HEK293 (cell line): ENCODE data around the gene APOL1.

ENCODE experiments used
- CTCF ChIA-PET: fragments of 350-600 bp; formaldehyde crosslinking; extraction: SDS; loops from one replicate; lab custom pipeline; 2021; ENCODE audit warnings: antibody characterized with exemption; lab: Yijun Ruan, JAX
- POLR2A ChIA-PET: fragments of 300-600 bp; formaldehyde crosslinking; extraction: SDS; loops from one replicate; lab custom pipeline; 2020; ENCODE audit warnings: antibody characterized with exemption, inconsistent platforms; lab: Yijun Ruan, JAX
- H3K27ac ChIP-seq: fragments of 200-500 bp; sonication (Bioruptor generic); 2 replicates; pipeline ENCODE4 v1.5.1; 2014; ENCODE audit warnings: low read depth, low read length, control low read depth, inconsistent platforms; ENCODE audit errors: extremely low read depth
- H3K36me3 ChIP-seq, 2 experiments: fragments of 200-500 bp in 1 of 2; sonication (Bioruptor generic) in 1 of 2; 1 replicate in 1 of 2; 2 replicates in 1 of 2; pipeline ENCODE4 v1.5.1; 2014 to 2017; ENCODE audit warnings: inconsistent platforms in 2 of 2, low read length in 2 of 2; ENCODE audit not compliant: control insufficient read depth in 2 of 2, insufficient read depth in 1 of 2
- H3K4me1 ChIP-seq: fragments of 200-500 bp; sonication (Bioruptor generic); 2 replicates; pipeline ENCODE4 v1.5.1; 2014; ENCODE audit warnings: mild to moderate bottlenecking, low read length, inconsistent platforms; ENCODE audit not compliant: control insufficient read depth, insufficient read depth
- H3K4me3 ChIP-seq: 2 replicates; pipeline ENCODE4 v1.5.1; 2011; ENCODE audit warnings: low read depth, mild to moderate bottlenecking, control low read depth, low read length, moderate library complexity
- H3K9me3 ChIP-seq: fragments of 200-500 bp; sonication (Bioruptor generic); 2 replicates; pipeline ENCODE4 v1.5.1; 2014; ENCODE audit warnings: low read depth, low read length, inconsistent platforms; ENCODE audit not compliant: control insufficient read depth, insufficient read depth
- EGR2 ChIP-seq: fragments of 450-650 bp; formaldehyde crosslinking; IDR thresholded peaks from 2 replicates; pipeline ENCODE4 v1.5.1; 2016; ENCODE audit warnings: low read depth, missing biosample characterization, missing genetic modification characterization
- KLF1 ChIP-seq: fragments of 450-650 bp; formaldehyde crosslinking; IDR thresholded peaks from 2 replicates; pipeline ENCODE4 v1.5.1; 2016; ENCODE audit warnings: missing biosample characterization, missing genetic modification characterization
- KLF7 ChIP-seq: fragments of 450-650 bp; formaldehyde crosslinking; IDR thresholded peaks from 2 replicates; pipeline ENCODE4 v1.5.1; 2016; ENCODE audit warnings: missing biosample characterization, missing genetic modification characterization, borderline replicate concordance
- OVOL3 ChIP-seq: fragments of 450-650 bp; formaldehyde crosslinking; IDR thresholded peaks from 2 replicates; pipeline ENCODE4 v1.5.1; 2016; ENCODE audit warnings: missing biosample characterization, missing genetic modification characterization
- ZBTB20 ChIP-seq: fragments of 450-650 bp; formaldehyde crosslinking; IDR thresholded peaks from 2 replicates; pipeline ENCODE4 v1.5.1; 2016; ENCODE audit warnings: missing biosample characterization, missing genetic modification characterization
- ZNF10 ChIP-seq: fragments of 450-650 bp; formaldehyde crosslinking; IDR thresholded peaks from 2 replicates; pipeline ENCODE4 v1.5.1; 2017; ENCODE audit warnings: missing biosample characterization, missing genetic modification characterization
- ZNF211 ChIP-seq: fragments of 450-650 bp; formaldehyde crosslinking; IDR thresholded peaks from 2 replicates; pipeline ENCODE4 v1.5.1; 2016; ENCODE audit warnings: low read depth, missing biosample characterization, missing genetic modification characterization
- ZNF214 ChIP-seq: fragments of 450-650 bp; formaldehyde crosslinking; IDR thresholded peaks from 2 replicates; pipeline ENCODE4 v1.5.1; 2017; ENCODE audit warnings: missing biosample characterization, mild to moderate bottlenecking, missing genetic modification characterization, borderline replicate concordance
- ZNF223 ChIP-seq: fragments of 450-650 bp; formaldehyde crosslinking; IDR thresholded peaks from 2 replicates; pipeline ENCODE4 v1.5.1; 2016; ENCODE audit warnings: missing biosample characterization, missing genetic modification characterization
- ZNF366 ChIP-seq: fragments of 450-650 bp; formaldehyde crosslinking; conservative IDR thresholded peaks from 2 replicates; pipeline ENCODE4 v1.5.1; 2016; ENCODE audit warnings: missing biosample characterization, missing genetic modification characterization
- ZNF433 ChIP-seq: fragments of 450-650 bp; formaldehyde crosslinking; IDR thresholded peaks from 2 replicates; pipeline ENCODE4 v1.5.1; 2016; ENCODE audit warnings: missing biosample characterization, missing genetic modification characterization, low read depth
- ZNF501 ChIP-seq: fragments of 450-650 bp; formaldehyde crosslinking; IDR thresholded peaks from 2 replicates; pipeline ENCODE4 v1.5.1; 2016; ENCODE audit warnings: missing biosample characterization, missing genetic modification characterization
- ZNF521 ChIP-seq: fragments of 450-650 bp; formaldehyde crosslinking; IDR thresholded peaks from 2 replicates; pipeline ENCODE4 v1.5.1; 2017; ENCODE audit warnings: missing biosample characterization, mild to moderate bottlenecking, missing genetic modification characterization
- ZNF544 ChIP-seq: fragments of 450-650 bp; formaldehyde crosslinking; IDR thresholded peaks from 2 replicates; pipeline ENCODE4 v1.5.0; 2017; ENCODE audit warnings: missing biosample characterization, missing genetic modification characterization
- ZNF621 ChIP-seq: fragments of 450-650 bp; formaldehyde crosslinking; IDR thresholded peaks from 2 replicates; pipeline ENCODE4 v1.5.1; 2017; ENCODE audit warnings: missing biosample characterization, missing genetic modification characterization
- ZNF670 ChIP-seq: fragments of 450-650 bp; formaldehyde crosslinking; IDR thresholded peaks from 2 replicates; pipeline ENCODE4 v1.5.1; 2016; ENCODE audit warnings: missing biosample characterization, missing genetic modification characterization, low read depth
- ZNF768 ChIP-seq: fragments of 450-650 bp; formaldehyde crosslinking; IDR thresholded peaks from 2 replicates; pipeline ENCODE4 v1.5.1; 2018; ENCODE audit warnings: missing biosample characterization, mild to moderate bottlenecking, missing genetic modification characterization
- ZNF776 ChIP-seq: fragments of 450-650 bp; formaldehyde crosslinking; IDR thresholded peaks from 2 replicates; pipeline ENCODE4 v1.5.0; 2017; ENCODE audit warnings: missing biosample characterization, missing genetic modification characterization, borderline replicate concordance
- TF ChIP-seq, protein P1 (sequence below): fragments of 450-650 bp; IDR thresholded peaks from 2 replicates; pipeline ENCODE4 v1.5.1; 2018; ENCODE audit warnings: missing biosample characterization, missing genetic modification characterization
- TF ChIP-seq, protein P2 (sequence below): IDR thresholded peaks from 2 replicates; pipeline ENCODE4 v1.6.1; 2011; ENCODE audit warnings: mild to moderate bottlenecking, low read depth, low read length, borderline replicate concordance
- TF ChIP-seq, protein P3 (sequence below): fragments of 450-650 bp; formaldehyde crosslinking; IDR thresholded peaks from 2 replicates; pipeline ENCODE4 v1.5.1; 2016; ENCODE audit warnings: missing biosample characterization, missing genetic modification characterization
- TF ChIP-seq, protein P4 (sequence below): fragments of 450-650 bp; formaldehyde crosslinking; IDR thresholded peaks from 2 replicates; pipeline ENCODE4 v1.5.1; 2017; ENCODE audit warnings: missing biosample characterization, missing genetic modification characterization
- TF ChIP-seq, protein P5 (sequence below): fragments of 450-650 bp; formaldehyde crosslinking; IDR thresholded peaks from 2 replicates; pipeline ENCODE4 v1.5.1; 2016; ENCODE audit warnings: missing biosample characterization, missing genetic modification characterization

Gene APOL1

DNA sequence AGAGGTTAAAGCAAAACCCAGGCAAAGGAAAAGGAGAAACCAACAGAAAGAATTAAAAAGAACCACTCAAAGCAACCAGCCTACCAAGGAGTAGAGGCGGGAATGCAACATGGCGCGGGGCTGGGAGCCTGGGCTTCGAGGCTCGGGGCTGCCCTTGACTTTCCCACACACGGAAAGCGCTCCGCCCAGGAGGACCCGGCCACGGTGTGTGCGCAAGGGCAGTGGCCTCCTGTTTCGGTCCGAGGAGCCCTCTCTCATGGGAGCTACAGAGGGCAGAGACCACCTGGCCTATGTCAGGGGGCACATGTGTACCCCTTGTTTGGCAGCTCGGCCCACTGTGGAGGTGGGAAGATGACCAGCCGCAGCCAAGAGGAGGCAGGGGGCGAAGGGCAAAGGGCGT is 55.9 kb downstream of the APOL1 start (continued):
- TF ChIP-seq, protein P1, sequence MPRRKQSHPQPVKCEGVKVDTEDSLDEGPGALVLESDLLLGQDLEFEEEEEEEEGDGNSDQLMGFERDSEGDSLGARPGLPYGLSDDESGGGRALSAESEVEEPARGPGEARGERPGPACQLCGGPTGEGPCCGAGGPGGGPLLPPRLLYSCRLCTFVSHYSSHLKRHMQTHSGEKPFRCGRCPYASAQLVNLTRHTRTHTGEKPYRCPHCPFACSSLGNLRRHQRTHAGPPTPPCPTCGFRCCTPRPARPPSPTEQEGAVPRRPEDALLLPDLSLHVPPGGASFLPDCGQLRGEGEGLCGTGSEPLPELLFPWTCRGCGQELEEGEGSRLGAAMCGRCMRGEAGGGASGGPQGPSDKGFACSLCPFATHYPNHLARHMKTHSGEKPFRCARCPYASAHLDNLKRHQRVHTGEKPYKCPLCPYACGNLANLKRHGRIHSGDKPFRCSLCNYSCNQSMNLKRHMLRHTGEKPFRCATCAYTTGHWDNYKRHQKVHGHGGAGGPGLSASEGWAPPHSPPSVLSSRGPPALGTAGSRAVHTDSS (tag by site-specific recombination): no peak

DNA sequence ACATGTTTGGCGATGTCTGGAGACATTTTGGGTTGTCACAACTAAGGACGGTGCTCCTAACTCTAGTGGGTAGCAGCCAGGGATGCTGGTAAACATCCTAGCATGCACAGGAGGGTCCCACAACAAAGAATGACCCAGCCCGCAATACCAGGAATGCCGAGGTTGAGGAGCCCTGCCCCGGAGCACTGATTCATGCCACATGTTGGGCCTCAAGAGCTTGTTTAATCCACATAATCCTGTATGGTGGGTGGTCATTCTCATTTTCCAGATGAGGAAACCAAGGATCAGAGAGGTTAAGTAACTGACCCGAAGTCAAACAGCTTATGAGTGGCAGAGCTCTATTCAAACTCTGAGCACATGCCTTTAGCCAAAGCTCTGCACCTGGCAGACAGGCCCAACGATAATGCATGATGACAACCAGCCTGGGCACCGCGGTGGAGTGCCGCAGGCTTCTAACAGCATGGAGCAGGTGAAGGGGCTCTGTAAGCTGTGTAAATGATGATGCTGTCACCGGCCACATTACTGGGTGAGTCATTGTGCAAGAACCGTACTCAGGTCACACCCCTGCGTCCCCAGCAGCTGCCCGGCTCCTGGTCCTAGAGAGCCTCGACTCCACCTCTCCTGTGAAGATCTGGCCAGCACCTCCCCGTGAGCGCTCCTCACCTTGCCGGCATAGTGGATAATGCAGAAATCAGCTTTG is 58.6 kb downstream of the APOL1 start:
- ChIA-PET POLR2A (interaction anchor here (0.5 to 1.2 kb wide), 3 partner anchors 20 to 77 kb away, joined by 3 to 6 read pairs (median 5); partner anchors contain the start of gene MYH9), CTCF (interaction anchor here (0.6 to 6.3 kb wide), 4 partner anchors 10 to 160 kb away, joined by 4 to 38 read pairs (median 4); no protein-coding TSS in a partner anchor)
- Histone ChIP-seq H3K9me3 (no peaks in the 10 kb centered on the region), H3K4me1 (no peaks in the 10 kb centered on the region), H3K36me3 (peaks cover 45 to 84% of the 10 kb centered on the region in 2 experiments), H3K27ac (no peak overlapping the region), H3K4me3 (no peak overlapping the region)
- TF ChIP-seq ZNF768 (tag by site-specific recombination) (peak; percentile 60; the same call in 1 of the 2 replicates), ZNF670 (tag by site-specific recombination) (no peak), ZNF211 (no peak), ZNF501 (tag by site-specific recombination) (no peak), ZNF366 (no peak), ZNF433 (no peak)

DNA sequence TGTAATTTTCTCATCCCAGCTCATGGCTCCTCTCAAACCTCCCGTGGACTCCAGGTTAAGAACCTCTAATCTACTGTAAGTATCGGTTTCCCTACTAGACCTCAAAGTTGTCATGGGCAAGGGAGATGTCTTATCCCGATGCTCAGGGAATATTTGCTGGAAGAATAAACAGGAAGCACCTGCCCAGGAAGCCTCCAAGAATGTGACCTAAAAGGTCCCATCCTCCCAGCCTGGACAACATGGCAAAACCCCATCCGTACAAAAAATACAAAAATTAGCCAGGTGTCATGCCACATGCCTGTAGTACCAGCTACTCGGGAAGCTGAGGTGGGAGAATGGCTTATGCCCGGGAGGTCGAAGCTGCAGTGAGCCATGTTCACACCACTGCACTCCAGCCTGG is 62.4 kb downstream of the APOL1 start:
- ChIA-PET CTCF (interaction anchor here (0.7 to 6.3 kb wide), 4 partner anchors 14 to 171 kb away, joined by 3 to 38 read pairs (median 3); no protein-coding TSS in a partner anchor), POLR2A (interaction anchor here (1.2 to 1.3 kb wide), 2 partner anchors 10 to 14 kb away, joined by 3 read pairs; no protein-coding TSS in a partner anchor)
- Histone ChIP-seq H3K27ac (peak overlapping the region; percentile 16; the same call in 1 of the 2 replicates), H3K4me3 (no peak overlapping the region), H3K9me3 (no peaks in the 10 kb centered on the region), H3K36me3 (peaks cover 30 to 90% of the 10 kb centered on the region in 2 experiments), H3K4me1 (no peaks in the 10 kb centered on the region)
- no peak for TF ChIP-seq ZNF621
- TF ChIP-seq, protein P2, sequence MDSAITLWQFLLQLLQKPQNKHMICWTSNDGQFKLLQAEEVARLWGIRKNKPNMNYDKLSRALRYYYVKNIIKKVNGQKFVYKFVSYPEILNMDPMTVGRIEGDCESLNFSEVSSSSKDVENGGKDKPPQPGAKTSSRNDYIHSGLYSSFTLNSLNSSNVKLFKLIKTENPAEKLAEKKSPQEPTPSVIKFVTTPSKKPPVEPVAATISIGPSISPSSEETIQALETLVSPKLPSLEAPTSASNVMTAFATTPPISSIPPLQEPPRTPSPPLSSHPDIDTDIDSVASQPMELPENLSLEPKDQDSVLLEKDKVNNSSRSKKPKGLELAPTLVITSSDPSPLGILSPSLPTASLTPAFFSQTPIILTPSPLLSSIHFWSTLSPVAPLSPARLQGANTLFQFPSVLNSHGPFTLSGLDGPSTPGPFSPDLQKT: no peak
- TF ChIP-seq ZNF223: no peak
- TF ChIP-seq, protein P3, sequence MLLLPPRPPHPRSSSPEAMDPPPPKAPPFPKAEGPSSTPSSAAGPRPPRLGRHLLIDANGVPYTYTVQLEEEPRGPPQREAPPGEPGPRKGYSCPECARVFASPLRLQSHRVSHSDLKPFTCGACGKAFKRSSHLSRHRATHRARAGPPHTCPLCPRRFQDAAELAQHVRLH (tag by site-specific recombination): no peak
- no peak for TF ChIP-seq ZBTB20 (tag by site-specific recombination)
- no peak for TF ChIP-seq ZNF776
- TF ChIP-seq, protein P1 (tag by site-specific recombination): no peak
- no peak for TF ChIP-seq ZNF10 (tag by site-specific recombination)
- TF ChIP-seq ZNF521: no peak
- TF ChIP-seq, protein P4, sequence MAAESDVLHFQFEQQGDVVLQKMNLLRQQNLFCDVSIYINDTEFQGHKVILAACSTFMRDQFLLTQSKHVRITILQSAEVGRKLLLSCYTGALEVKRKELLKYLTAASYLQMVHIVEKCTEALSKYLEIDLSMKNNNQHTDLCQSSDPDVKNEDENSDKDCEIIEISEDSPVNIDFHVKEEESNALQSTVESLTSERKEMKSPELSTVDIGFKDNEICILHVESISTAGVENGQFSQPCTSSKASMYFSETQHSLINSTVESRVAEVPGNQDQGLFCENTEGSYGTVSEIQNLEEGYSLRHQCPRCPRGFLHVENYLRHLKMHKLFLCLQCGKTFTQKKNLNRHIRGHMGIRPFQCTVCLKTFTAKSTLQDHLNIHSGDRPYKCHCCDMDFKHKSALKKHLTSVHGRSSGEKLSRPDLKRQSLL (tag by site-specific recombination): no peak
- TF ChIP-seq KLF1 (tag by site-specific recombination): no peak
- TF ChIP-seq OVOL3: no peak
- no peak for TF ChIP-seq KLF7 (tag by site-specific recombination)
- TF ChIP-seq ZNF214 (tag by site-specific recombination): no peak
- no peak for TF ChIP-seq EGR2 (tag by site-specific recombination)
- TF ChIP-seq, protein P5, sequence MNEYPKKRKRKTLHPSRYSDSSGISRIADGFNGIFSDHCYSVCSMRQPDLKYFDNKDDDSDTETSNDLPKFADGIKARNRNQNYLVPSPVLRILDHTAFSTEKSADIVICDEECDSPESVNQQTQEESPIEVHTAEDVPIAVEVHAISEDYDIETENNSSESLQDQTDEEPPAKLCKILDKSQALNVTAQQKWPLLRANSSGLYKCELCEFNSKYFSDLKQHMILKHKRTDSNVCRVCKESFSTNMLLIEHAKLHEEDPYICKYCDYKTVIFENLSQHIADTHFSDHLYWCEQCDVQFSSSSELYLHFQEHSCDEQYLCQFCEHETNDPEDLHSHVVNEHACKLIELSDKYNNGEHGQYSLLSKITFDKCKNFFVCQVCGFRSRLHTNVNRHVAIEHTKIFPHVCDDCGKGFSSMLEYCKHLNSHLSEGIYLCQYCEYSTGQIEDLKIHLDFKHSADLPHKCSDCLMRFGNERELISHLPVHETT (tag by site-specific recombination): no peak
- TF ChIP-seq ZNF544 (tag by site-specific recombination): no peak
